Glomerular visceral epithelial cell (primary cell): ENCODE data around the gene TMEM131L.
"Not testable (repeated sequence)": the region's sequence is repeated elsewhere in the genome, so short reads cannot be mapped to it uniquely, and the experiment has no call there.

Experiments
- DNase-seq: peaks from one replicate; pipeline ENCODE4 v3.0.0-alpha.2; 2016; ENCODE audit errors: extremely low spot score

Gene TMEM131L

DNA sequence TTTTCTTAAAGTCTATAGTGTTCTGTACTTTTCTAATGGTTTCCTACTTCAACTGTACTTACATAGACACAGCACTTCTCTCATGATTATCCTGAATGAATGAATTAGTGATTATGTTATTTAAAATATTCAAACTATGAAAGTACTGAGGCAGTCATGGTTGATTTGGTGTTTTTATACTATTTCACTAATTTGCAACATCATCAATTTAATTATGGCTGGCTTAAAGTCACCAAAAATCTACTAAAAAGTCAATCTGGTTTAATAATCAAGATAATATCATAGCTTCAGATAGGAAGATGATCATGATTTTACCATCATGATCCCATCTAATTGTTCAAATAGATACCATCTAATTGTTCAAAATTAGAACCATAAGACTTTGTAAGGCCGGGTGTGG lies 16.8 kb upstream of the TMEM131L start:
- DNase-seq = no peak

DNA sequence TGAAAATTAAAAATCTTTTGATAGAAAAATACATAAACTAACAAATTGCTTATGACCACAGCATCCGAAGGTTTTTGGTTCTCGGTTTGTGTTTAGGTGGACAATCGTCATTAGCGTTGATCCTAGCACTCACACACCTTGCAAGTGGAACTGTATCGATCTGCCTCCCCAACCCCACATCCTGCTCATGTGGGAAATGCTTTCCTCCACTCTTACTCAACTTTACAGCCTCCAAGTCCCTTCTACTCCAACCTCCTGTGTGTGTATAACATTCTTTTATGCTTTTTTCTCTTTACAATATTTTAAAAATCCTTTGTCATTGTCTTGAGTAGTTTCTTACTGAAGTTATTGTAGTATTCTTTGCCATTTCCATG lies 15.6 kb upstream of the TMEM131L start:
- DNase-seq = no peak

DNA sequence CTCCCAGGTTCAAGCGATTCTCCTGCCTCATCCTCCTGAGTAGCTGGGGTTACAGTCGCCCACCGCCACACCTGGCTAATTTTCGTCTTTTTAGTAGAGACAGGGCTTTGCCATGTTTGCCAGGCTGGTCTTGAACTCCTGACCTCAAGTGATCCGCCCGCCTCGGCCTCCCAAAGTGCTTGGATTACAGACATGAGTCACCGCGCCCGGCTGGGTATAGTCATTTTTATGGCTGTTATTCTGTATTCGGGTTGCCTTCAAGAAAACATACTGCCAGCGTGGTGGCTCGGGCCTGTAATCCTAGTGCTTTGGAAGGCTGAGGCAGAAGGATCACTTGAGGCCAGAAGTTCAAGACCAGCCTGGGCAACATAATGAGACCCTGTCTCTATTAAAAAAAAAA lies 15.0 kb upstream of the TMEM131L start:
- DNase-seq = not testable (repeated sequence)

DNA sequence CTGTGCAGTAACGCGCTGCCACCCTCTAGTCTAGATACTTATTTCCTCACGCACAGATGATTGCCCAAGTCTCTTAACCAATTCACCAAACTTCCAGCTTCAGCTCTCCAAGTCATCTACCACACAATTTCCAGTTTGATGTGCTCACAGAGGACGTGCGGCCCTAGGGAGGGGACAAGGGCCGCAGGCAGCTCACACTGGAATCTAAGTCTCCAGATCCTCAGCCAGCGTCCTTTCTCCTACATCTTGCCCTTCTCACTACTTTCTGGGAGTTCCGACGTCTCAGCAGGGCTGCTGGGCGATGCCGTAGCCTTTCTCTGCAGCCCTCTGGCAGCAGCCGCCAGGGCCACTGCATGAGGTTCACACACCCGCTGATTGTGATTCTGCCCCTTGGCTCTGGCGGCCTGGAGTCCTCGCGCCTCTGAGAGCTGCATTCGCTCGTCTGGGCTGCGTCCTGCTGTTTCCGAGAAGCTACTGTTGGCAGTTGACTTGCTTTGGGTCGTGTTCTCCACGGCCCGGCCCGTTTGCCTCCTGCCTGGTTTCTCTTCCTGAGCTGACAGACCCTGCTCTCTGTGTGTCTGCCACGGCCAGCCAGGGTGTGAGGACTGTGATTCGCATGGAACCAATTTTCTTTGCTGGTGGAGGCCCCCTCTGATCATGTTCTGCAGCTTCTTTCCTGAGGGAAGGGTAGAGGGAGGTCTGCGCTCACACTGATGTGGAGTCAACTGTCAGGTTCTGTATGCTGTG lies 14.1 kb upstream of the TMEM131L start:
- DNase-seq = no peak

- DNase-seq = no peak
These were observed 13.3 kb upstream of the TMEM131L start for GRCh38 chr4:153452658-153453378.

DNA sequence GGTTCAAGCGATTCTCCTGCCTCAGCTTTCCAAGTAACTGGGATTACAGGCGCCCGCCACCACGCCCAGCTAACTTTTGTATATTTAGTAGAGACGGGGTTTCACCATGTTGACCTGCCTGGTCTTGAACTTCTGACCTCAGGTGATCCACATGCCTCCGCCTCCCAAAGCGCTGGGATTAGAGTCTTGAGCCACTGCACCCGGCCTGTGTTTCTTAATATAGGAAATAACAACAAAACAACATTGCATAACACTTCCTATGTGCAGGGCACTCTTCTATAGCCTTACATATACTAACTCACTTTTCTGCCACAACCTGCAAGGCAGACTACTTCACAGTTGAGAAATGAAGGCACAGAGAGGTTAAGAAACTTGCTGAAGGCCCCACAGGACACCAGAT lies 12.8 kb upstream of the TMEM131L start:
- DNase-seq = no peak

DNA sequence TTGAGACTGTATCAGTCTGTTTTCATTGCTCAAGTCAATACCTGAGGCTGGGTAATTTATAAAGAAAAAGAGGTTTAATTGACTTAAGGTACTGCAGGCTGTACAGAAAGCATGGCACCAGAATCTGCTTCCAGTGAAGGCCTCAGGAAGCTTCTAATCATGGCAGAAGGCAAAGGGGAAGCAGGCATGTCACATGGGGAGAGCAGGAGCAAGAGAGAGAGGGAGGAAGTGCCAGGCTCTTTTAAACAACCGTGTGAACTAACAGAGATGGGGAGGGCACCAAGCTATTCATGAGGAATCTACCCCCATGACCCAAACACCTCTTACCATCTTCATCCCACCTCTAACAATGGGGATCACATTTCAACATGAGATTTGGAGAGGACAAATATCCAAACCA lies 7.2 kb upstream of the TMEM131L start:
- no peak for DNase-seq

GRCh38 chr4:153461549-153461948 lies 4.6 kb upstream of the TMEM131L start:
- DNase-seq = not testable (repeated sequence)

DNA sequence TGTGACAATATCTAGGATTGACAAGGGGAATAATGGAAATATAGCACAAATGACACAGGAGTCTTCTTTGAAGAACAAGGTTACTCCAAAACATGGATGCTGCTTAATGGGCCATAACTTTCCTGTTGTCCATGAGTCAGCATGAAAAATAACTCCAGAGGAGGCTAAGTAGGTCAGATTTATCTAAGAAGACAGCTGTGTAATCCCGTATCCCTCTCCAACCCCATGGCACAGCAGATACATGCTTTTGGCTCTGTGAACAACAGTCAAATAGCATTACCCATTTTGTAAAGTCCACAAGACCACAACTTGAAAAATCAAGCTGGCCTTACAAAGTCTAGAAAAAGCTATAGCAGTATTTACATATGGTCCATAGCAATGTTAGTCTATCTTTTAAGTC lies 2.1 kb upstream of the TMEM131L start:
- peak; percentile 68 for DNase-seq

DNA sequence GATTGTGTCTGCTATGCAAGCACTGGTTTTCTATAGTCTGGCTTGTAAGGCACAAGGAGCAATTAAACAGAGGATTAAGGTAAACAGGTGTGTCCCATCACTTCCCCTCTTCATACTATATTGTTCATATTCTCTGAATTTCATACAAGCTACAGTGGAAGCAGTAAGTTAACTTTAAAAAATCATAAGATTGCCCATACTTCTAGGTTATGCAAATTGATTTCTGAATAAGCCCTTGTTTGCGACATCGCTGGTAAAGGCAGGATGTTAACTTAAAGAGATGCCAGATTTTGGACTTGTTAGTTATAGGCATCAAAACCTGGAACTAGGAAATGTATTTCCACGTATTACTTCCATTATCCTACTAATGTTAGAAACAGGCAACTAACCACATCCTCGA lies 1.0 kb upstream of the TMEM131L start:
- no peak for DNase-seq

GRCh38 chr4:153465615-153466080 lies 512 bp upstream of the TMEM131L start:
- DNase-seq = peak; percentile 45

DNA sequence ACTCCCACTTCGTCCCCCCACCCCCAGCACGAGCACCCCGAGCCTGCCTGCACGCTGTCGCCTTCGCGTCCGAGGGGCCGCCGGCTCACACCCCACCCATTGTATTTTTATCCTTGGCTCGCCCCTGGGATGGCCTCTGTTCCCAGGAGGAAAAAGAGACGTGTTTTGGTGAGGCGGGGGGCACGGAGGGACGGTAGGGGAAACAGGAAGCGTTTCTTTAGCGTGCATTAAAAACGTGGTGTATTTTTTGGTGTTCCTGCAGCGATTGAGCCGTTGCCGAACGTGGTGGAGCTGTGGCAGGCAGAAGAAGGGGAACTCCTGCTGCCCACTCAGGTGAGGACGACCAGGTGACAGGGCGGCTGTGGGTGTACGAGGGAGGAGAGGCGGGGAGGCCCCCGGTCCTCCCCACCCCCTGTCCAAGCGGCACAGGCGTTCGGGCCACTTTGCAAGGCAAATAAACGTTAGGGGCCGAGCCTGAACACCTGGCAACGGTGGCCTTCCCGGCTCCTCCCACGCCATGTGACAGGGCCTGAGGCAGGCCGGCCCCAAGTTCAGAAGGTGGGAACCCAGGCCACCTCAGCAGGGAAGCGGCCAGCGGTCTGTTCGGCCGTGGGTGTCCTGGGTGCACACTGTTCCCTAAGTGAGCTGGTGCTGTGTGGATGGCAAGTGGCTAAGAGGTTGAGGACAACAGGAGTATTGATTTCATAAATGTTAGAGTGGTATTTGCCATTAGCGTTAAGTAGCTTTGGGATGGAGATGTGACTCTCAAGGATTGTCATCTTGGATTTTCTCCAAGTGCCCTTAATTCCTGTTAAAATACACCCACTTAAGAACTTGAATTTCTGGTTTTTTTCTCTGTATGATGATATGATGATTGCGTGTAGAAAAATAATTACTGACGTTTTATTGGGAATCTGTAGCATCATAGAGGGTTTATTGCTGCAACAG lies 1.1 kb downstream of the TMEM131L start:
- peak; percentile 25 for DNase-seq

DNA sequence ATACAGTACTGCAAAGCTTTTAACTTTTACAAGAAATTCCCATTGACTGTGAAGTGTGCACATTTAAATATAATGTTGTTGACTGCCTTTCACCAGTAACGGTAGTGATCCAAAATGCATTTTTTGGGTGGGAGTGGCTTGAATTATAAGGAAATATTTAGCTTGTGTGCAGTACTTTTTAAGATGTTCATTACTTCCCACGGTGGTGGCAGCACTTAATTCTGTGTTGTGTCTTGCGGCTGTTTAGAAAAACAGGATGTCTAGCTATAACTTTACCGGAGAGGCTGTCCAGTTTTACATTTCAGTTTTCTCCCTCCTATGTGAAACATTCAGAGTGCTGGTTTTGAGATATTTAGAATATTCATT lies 1.7 kb downstream of the TMEM131L start:
- no peak for DNase-seq

- DNase-seq = no peak
These were observed 2.4 kb downstream of the TMEM131L start for GRCh38 chr4:153468587-153468986.

- DNase-seq = no peak
These were observed 2.9 kb downstream of the TMEM131L start for GRCh38 chr4:153469031-153469430.

DNA sequence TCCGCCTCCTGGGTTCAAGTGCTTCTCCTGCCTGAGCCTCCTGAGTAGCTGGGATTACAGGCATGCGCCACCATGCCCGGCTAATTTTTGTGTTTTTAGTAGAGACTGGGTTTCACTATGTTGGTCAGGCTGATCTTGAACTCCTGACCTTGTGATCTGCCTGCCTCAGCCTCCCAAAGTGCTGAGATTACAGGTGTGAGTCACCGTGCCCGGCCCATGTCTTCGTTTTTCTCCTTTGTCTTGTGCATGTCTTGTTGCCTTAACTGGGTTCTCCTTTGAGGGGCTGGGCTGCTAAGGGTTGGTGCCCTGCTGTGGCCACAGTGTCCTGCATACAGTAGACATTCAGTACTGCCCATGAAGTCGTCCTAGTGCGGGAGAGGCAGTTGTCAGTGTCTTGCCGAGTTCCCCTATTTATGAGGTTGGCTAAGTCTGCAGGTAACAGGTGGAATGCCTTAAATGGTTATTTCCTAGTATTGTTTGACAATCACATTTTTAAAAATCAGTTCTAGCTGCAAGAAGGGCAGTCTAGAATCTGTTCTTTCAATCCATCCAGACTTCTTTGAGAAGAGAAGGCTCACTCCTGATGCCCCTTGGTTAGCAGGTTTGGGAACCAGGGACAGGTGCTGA lies 5.0 kb downstream of the TMEM131L start:
- not testable (repeated sequence) for DNase-seq

DNA sequence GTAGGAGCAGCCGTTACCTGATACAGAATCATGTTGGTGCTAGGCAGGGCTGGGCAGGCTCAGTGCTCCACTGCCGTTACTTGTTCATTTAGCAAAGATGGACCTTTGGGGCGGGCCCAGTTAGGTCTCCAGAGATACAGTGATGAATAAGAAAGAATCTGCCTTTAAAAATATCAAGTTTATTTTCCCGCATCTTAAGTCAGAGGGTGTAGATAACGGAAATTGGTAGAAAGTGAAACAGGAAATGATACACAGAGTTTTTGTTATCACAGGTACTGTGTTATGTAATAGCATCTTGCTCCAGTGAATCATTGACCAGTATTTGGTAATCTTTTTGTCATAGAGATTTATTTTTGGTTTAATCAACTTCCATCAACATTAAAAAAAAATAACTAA lies 5.5 kb downstream of the TMEM131L start:
- no peak for DNase-seq

- DNase-seq = no peak
These were observed 6.2 kb downstream of the TMEM131L start for GRCh38 chr4:153472122-153473037.

- no peak for DNase-seq
These were observed 8.1 kb downstream of the TMEM131L start for GRCh38 chr4:153474251-153474650.

GRCh38 chr4:153476829-153477574 lies 10.8 kb downstream of the TMEM131L start:
- no peak for DNase-seq
